Adrenal gland (tissue), 12 donors: Measurements from ENCODE around the gene ZBTB32. TPM values are rescaled to one million over a fixed set of nuclear protein-coding genes. Genes with fewer than 3 reads are reported as not detected.
A peak's percentile ranks its signal among the peaks of the same experiment; 100 is the strongest.

ENCODE experiments used
- DNase-seq, 7 donors: peaks; one replicate each; pipeline ENCODE4 v3.0.0-alpha.2; 2019 to 2020
- H3K27ac ChIP-seq, 5 donors: fragments of 200-600 bp; sonication (generic) in 4 of 5; 1 replicate in 3 of 5; 2 replicates in 2 of 5; pipeline versions ENCODE4 v1.5.1 to v1.8.0; 2016 to 2020; ENCODE audit warnings: mild to moderate bottlenecking in 1 of 5
- H3K27me3 ChIP-seq: fragments of 200-600 bp; 2 replicates; pipeline ENCODE4 v1.8.0; 2021
- H3K36me3 ChIP-seq, 2 donors: fragments of 200-600 bp; replicated peaks in 1 of 2; 1 replicate in 1 of 2; 2 replicates in 1 of 2; pipeline versions ENCODE4 v1.5.1 to v1.8.0; 2018 to 2022
- H3K4me1 ChIP-seq, 2 donors: fragments of 200-600 bp; replicated peaks in 1 of 2; 1 replicate in 1 of 2; 2 replicates in 1 of 2; pipeline versions ENCODE4 v1.5.1 to v1.8.0; 2018 to 2021
- H3K4me3 ChIP-seq, 4 donors: fragments of 200-600 bp; sonication (generic) in 3 of 4; one replicate each; pipeline ENCODE4 v1.5.1; 2016 to 2018
- H3K9me3 ChIP-seq, 3 donors: fragments of 200-600 bp; sonication (generic) in 1 of 3; replicated peaks in 1 of 3; 1 replicate in 2 of 3; 2 replicates in 1 of 3; pipeline versions ENCODE4 v1.5.1 to v1.8.0; 2016 to 2021
- CTCF ChIP-seq, 6 experiments: fragments of 450-650 bp in 4 of 6; fragments of 200-600 bp in 2 of 6; sonication (generic) in 1 of 6; IDR thresholded peaks; 1 replicate in 5 of 6; 2 replicates in 1 of 6; pipeline versions ENCODE4 v1.5.1 to v1.8.0; 2016 to 2021; ENCODE audit warnings: antibody characterized with exemption in 6 of 6, mild to moderate bottlenecking in 2 of 6, moderate library complexity in 1 of 6
- POLR2A ChIP-seq, 2 donors: fragments of 450-650 bp; IDR thresholded peaks; one replicate each; pipeline ENCODE4 v1.6.1; 2017; ENCODE audit warnings: antibody characterized with exemption in 2 of 2, mild to moderate bottlenecking in 2 of 2, moderate library complexity in 1 of 2
- WGBS, 4 donors: extraction: QIAGEN DNeasy Blood & Tissue Kit in 2 of 4; methylation state at CpG; one replicate each; pipeline versions ENCODE4 v1.1.5 to v1.1.7; 2013 to 2017; 5-methylcytosine and 5-hydroxymethylcytosine counted together
- intact Hi-C, 2 donors: fragments of 100-400 bp; cut with DNase I; formaldehyde crosslinking; loops; one replicate each; pipeline versions ENCODE4 v1.14.1 to v1.15.0; 2022 to 2023
- polyA plus RNA-seq, 3 donors: library from polyadenylated mRNA; stranded (reverse); fragments of 200-250 nt in 2 of 3; fragments of 350-450 nt in 1 of 3; fragmentation: Illumina TruSeq in 1 of 3; extraction: RNeasy Lipid Tissue Mini Kit (QIAGEN cat#74804) in 1 of 3; gene quantifications; one replicate each; pipeline ENCODE4 v1.2.3, GENCODE V29; 2013 to 2014
- total RNA-seq, 9 donors: library from RNA; depleted of rRNA in 4 of 9; stranded (reverse); fragments of >200 nt in 4 of 9; fragments of 120-200 nt in 1 of 9; fragmentation: NEBNext Ultra II Directional in 1 of 9; extraction: Animal tissue kit (Norgen Biotek cat#: 25700) in 1 of 9; gene quantifications; one replicate each; pipeline versions ENCODE4 v1.1.0 to v1.2.4, GENCODE V29; 2013 to 2023
- donor health status: healthy with polysubstance abuse.
- donor health status: Bipolar disorder and iron deficiency.
- donor health status: DM: yes; HTN: yes; CAD: no.
- donor health status: DM: no; HTN: no; CAD: no.
- donor health status: DM: no; HTN: no; CAD: no.
- donor health status: DM: yes; HTN: yes; CAD: no.

The ZBTB32 gene
- total and polyA plus RNA-seq, 12 donors = 0.27 to 0.40 (median 0.38) TPM; not detected in 9

- H3K9me3 ChIP-seq = no peaks in the 10 kb centered on the region
- WGBS, 4 donors = 3 to 6% (median 3%) methylated on average over 7 to 52 of the region's 52 CpGs
- TF ChIP-seq CTCF (IDR thresholded peaks at IDR 0.05) (no peak), POLR2A (IDR thresholded peaks at IDR 0.05) (peak; percentile 71 to 74)
- H3K27me3 ChIP-seq = no peaks in the 10 kb centered on the region
- DNase-seq = peak; percentile 72 to 84 (median 76)
- H3K27ac ChIP-seq = peak within 1 kb of the TSS; percentile 91 to 97 (median 96)
- peak within 1 kb of the TSS in 2 of 4 donors; percentile 23 to 79 for H3K4me3 ChIP-seq
- peaks cover 33 to 35% of the 10 kb centered on the region in 2 donors for H3K4me1 ChIP-seq
- intact Hi-C loops = no loop called here
- peaks cover 0 to 24% of the 10 kb centered on the region in 2 donors for H3K36me3 ChIP-seq
Observed at GRCh38 chr19:35756377-35757230, 52.2 kb downstream of the ZBTB32 start, which contains the start of gene HSPB6. HSPB6 (minus strand) TSS chr19:35757029; CDS start chr19:35757008, 21 bp downstream.

- Histone ChIP-seq H3K4me3 (peak overlapping the region in 2 of 4 donors; percentile 11 to 79), H3K36me3 (peaks cover 0 to 27% of the 10 kb centered on the region in 2 donors), H3K4me1 (peaks cover 33 to 35% of the 10 kb centered on the region in 2 donors), H3K27me3 (no peaks in the 10 kb centered on the region), H3K27ac (peak overlapping the region; percentile 91 to 97 (median 96)), H3K9me3 (no peaks in the 10 kb centered on the region)
- peak in 1 of 2 donors; percentile 46 for TF ChIP-seq POLR2A (IDR thresholded peaks at IDR 0.05)
- TF ChIP-seq CTCF (IDR thresholded peaks at IDR 0.05) = no peak
- peak; percentile 73 to 92 (median 88) for DNase-seq
- intact Hi-C loops = no loop called here
- WGBS, 4 donors = 2 to 11% (median 7%) methylated on average over 5 to 19 of the region's 19 CpGs
Observed at GRCh38 chr19:35757231-35757748, 52.9 kb downstream of the ZBTB32 start.

- H3K36me3 ChIP-seq = peaks cover 0 to 22% of the 10 kb centered on the region in 2 donors
- intact Hi-C loops = no loop called here
- peak within 1 kb of the TSS; percentile 62 to 89 (median 72) for H3K4me3 ChIP-seq
- 0 to 1% (median 0%) methylated on average over 26 to 53 of the region's 53 CpGs for WGBS, 4 donors
- peak; percentile 98 to 100 (median 99) for DNase-seq
- no peaks in the 10 kb centered on the region for H3K9me3 ChIP-seq
- H3K4me1 ChIP-seq = peaks cover 33 to 35% of the 10 kb centered on the region in 2 donors
- peak within 1 kb of the TSS; percentile 91 to 97 (median 96) for H3K27ac ChIP-seq
- TF ChIP-seq CTCF (IDR thresholded peaks at IDR 0.05) (no peak), POLR2A (IDR thresholded peaks at IDR 0.05) (peak; percentile 50 to 74)
- H3K27me3 ChIP-seq = no peaks in the 10 kb centered on the region
Observed at GRCh38 chr19:35757749-35758608, 53.6 kb downstream of the ZBTB32 start, which contains the start of gene PROSER3. PROSER3 (plus strand) TSS chr19:35758176; CDS start chr19:35758216, 40 bp downstream.
